ENCODE measurements around the gene TEX22. TPM values are rescaled to one million over a fixed set of nuclear protein-coding genes. Genes with fewer than 3 reads are reported as not detected.

TEX22 gene
- total and polyA plus RNA-seq, 2 experiments from 2014 or later: 0.21 TPM

- peaks cover 34% of the 10 kb centered on the region for H4K20me1 ChIP-seq (replicated peaks; ENCODE audit: insufficient read depth)
- H3F3A ChIP-seq (replicated peaks; ENCODE audit: low read depth): no peaks in the 10 kb centered on the region
- no peaks in the 10 kb centered on the region for H3K27me3 ChIP-seq (ENCODE audit: insufficient read depth)
- no peaks in the 10 kb centered on the region for H3K9me2 ChIP-seq (ENCODE audit: insufficient read depth)
- ATAC-seq (no peak), DNase-seq (ENCODE audit: low spot score) (no peak)
- no peak overlapping the region for H2AFZ ChIP-seq
- Mint-ChIP-seq H3K36me3 (ENCODE audit: low read depth) (peaks cover 23% of the 10 kb centered on the region), H3K4me1 (peaks cover 9% of the 10 kb centered on the region; the same call in 2 of the 3 replicates), H3K27me3 (ENCODE audit: insufficient read depth, low read depth, poor library complexity) (peaks cover 3% of the 10 kb centered on the region), H3K9me3 (no peaks in the 10 kb centered on the region), H3K27ac (no peak overlapping the region), H3K4me3 (no peak overlapping the region)
- TF ChIP-seq EZH2phosphoT487 (IDR thresholded peaks at IDR 0.05; ENCODE audit: unreplicated experiment): no peak
- no peak for TF ChIP-seq JUNB (IDR thresholded peaks at IDR 0.05; ENCODE audit: unreplicated experiment)
- no peaks in the 10 kb centered on the region for H3K36me3 ChIP-seq (ENCODE audit: insufficient read depth)
- no peak overlapping the region for H3K27ac ChIP-seq (ENCODE audit: low read depth)
- H3K4me3 ChIP-seq: no peak overlapping the region
- no peaks in the 10 kb centered on the region for H3K4me1 ChIP-seq (ENCODE audit: insufficient read depth)
- H3K79me2 ChIP-seq (replicated peaks; ENCODE audit: insufficient read depth): peaks cover 47% of the 10 kb centered on the region
- H3K4me2 ChIP-seq: no peak overlapping the region
Observed at GRCh38 chr14:105439179-105439578, 40.8 kb downstream of the TEX22 start.

- H4K20me1 ChIP-seq (replicated peaks; ENCODE audit: insufficient read depth): peaks cover 32% of the 10 kb centered on the region
Observed at GRCh38 chr14:105439710-105440553, 41.6 kb downstream of the TEX22 start.

More at GRCh38 chr14:105439710-105440553, 41.6 kb downstream of the TEX22 start:
- Histone ChIP-seq H3K9me2 (ENCODE audit: insufficient read depth) (no peaks in the 10 kb centered on the region), H3K27me3 (ENCODE audit: insufficient read depth) (no peaks in the 10 kb centered on the region), H3K36me3 (ENCODE audit: insufficient read depth) (no peaks in the 10 kb centered on the region), H3K27ac (ENCODE audit: low read depth) (no peak overlapping the region), H3K4me2 (no peak overlapping the region), H3K79me2 (replicated peaks; ENCODE audit: insufficient read depth) (peaks cover 39% of the 10 kb centered on the region), H2AFZ (no peak overlapping the region), H3F3A (replicated peaks; ENCODE audit: low read depth) (no peaks in the 10 kb centered on the region), H3K4me1 (ENCODE audit: insufficient read depth) (no peaks in the 10 kb centered on the region), H3K4me3 (no peak overlapping the region)
- H3K4me3 Mint-ChIP-seq: no peak overlapping the region
- peaks cover 20% of the 10 kb centered on the region for H3K36me3 Mint-ChIP-seq (ENCODE audit: low read depth)
- H3K4me1 Mint-ChIP-seq: peaks cover 6% of the 10 kb centered on the region; the same call in 2 of the 3 replicates
- DNase-seq (ENCODE audit: low spot score) (no peak), ATAC-seq (peak; percentile 24)
- H3K27me3 Mint-ChIP-seq (ENCODE audit: insufficient read depth, low read depth, poor library complexity): peaks cover 4% of the 10 kb centered on the region
- TF ChIP-seq CTCF (conservative IDR thresholded peaks at IDR 0.05; ENCODE audit: low read depth in 2 of 2) (peak in 1 of 2 experiments; percentile 34; a peak in 2 of 4 replicates), ZNF114 (CRISPR knock-in tag; IDR thresholded peaks at IDR 0.05) (no peak), EZH2phosphoT487 (IDR thresholded peaks at IDR 0.05; ENCODE audit: unreplicated experiment) (no peak), POLR2AphosphoS5 (IDR thresholded peaks at IDR 0.05; ENCODE audit: low read depth) (no peak; the same call in 1 of the 2 replicates)
- H3K9me3 Mint-ChIP-seq: no peaks in the 10 kb centered on the region
- H3K27ac Mint-ChIP-seq: no peak overlapping the region
